ENCODE data around the gene RELL1. TPM values are rescaled to one million over a fixed set of nuclear protein-coding genes. Genes with fewer than 3 reads are reported as not detected.

Gene RELL1
- total RNA-seq (2022; extraction: Qiagen RNA extraction; ENCODE audit: low read depth), result 3.9 to 8.6 TPM (median 5.4 TPM) in 5 replicates

GRCh38 chr4:37686373-37687193 is at the start of gene RELL1:
RELL1 (minus strand) TSS chr4:37686376; CDS start chr4:37686287, 89 bp downstream.

Other genes with a start within 250 kb of the RELL1 start
- 12.4 to 16.2 TPM (median 13.3 TPM) in 5 replicates for gene PGM2, start 140.3 kb upstream of the RELL1 start, total RNA-seq (2022; extraction: Qiagen RNA extraction; ENCODE audit: low read depth)
- gene TBC1D1, start 204.7 kb upstream of the RELL1 start, total RNA-seq (2022; extraction: Qiagen RNA extraction; ENCODE audit: low read depth), result 20.7 to 25.5 TPM (median 21.7 TPM) in 5 replicates

Measured in A549 treated with RU486 at 1 μM for 4 hours (cell line).